AG10803 (cell line): ENCODE data around the gene ATP2B2.

Source experiments
- DNase-seq: peaks from one replicate; pipeline ENCODE4 v3.0.0; 2010; ENCODE audit warnings: low read depth
- H3K4me3 ChIP-seq: 2 replicates; pipeline ENCODE4 v1.5.1; 2011; ENCODE audit warnings: mild to moderate bottlenecking, low read length, control low read depth
- CTCF ChIP-seq: conservative IDR thresholded peaks from 2 replicates; pipeline ENCODE4 v1.5.1; 2011; ENCODE audit warnings: mild to moderate bottlenecking, low read length, control low read depth, inconsistent platforms

The ATP2B2 gene

GRCh38 chr3:10292505-10293419 is 212.6 kb downstream of the ATP2B2 start, which contains the start of gene GHRL:
Gene GHRL (minus strand): TSS chr3:10292947. CDS start chr3:10290180, 2,767 bp downstream.
- H3K4me3 ChIP-seq: no peak within 1 kb of the TSS
- DNase-seq: no peak
- TF ChIP-seq CTCF: no peak

- no peak for DNase-seq
- no peak for TF ChIP-seq CTCF
- H3K4me3 ChIP-seq: no peak overlapping the region
These were observed 213.7 kb downstream of the ATP2B2 start for GRCh38 chr3:10291641-10292040.

GRCh38 chr3:10290481-10291176 is 214.8 kb downstream of the ATP2B2 start:
- no peak for TF ChIP-seq CTCF
- no peak for DNase-seq
- no peak overlapping the region for H3K4me3 ChIP-seq

- no peak for TF ChIP-seq CTCF
- no peak for DNase-seq
- no peak overlapping the region for H3K4me3 ChIP-seq
These were observed 215.5 kb downstream of the ATP2B2 start for GRCh38 chr3:10289787-10290355.

GRCh38 chr3:10289077-10289476 is 216.3 kb downstream of the ATP2B2 start:
- DNase-seq: no peak
- TF ChIP-seq CTCF: no peak
- no peak overlapping the region for H3K4me3 ChIP-seq

GRCh38 chr3:10288575-10288960 is 216.8 kb downstream of the ATP2B2 start:
- no peak for DNase-seq
- no peak overlapping the region for H3K4me3 ChIP-seq
- TF ChIP-seq CTCF: no peak
